ENCODE measurements around the gene TC2N.

TC2N gene

GRCh38 chr14:91889477-91890211 lies 22.3 kb upstream of the TC2N start:
- Histone ChIP-seq H3K27ac (peak overlapping the region; percentile 74 to 86), H3K4me3 (no peak overlapping the region)
- DNase-seq (ENCODE audit: low spot score) = no peak
- TF ChIP-seq CTCF (IDR thresholded peaks at IDR 0.05) = no peak

GRCh38 chr14:91888641-91889476 lies 21.5 kb upstream of the TC2N start:
- Histone ChIP-seq H3K27ac (peak overlapping the region; percentile 74 to 86), H3K4me3 (no peak overlapping the region)
- TF ChIP-seq CTCF (IDR thresholded peaks at IDR 0.05) = no peak
- no peak for DNase-seq (ENCODE audit: low spot score)

GRCh38 chr14:91886961-91887360 lies 19.6 kb upstream of the TC2N start:
- Histone ChIP-seq H3K4me3 (no peak overlapping the region), H3K27ac (peak overlapping the region in 1 of 2 donors; percentile 45)
- DNase-seq (ENCODE audit: low spot score) = no peak
- TF ChIP-seq CTCF (IDR thresholded peaks at IDR 0.05) = no peak

- peak overlapping the region; percentile 24 to 68 for H3K27ac ChIP-seq
- no peak for TF ChIP-seq CTCF (IDR thresholded peaks at IDR 0.05)
- no peak overlapping the region for H3K4me3 ChIP-seq
- no peak for DNase-seq (ENCODE audit: low spot score)
Observed at GRCh38 chr14:91885839-91886238, 18.5 kb upstream of the TC2N start.

- Histone ChIP-seq H3K27ac (peak overlapping the region in 1 of 2 donors; percentile 68), H3K4me3 (no peak overlapping the region)
- no peak for DNase-seq (ENCODE audit: low spot score)
- no peak for TF ChIP-seq CTCF (IDR thresholded peaks at IDR 0.05)
Observed at GRCh38 chr14:91885113-91885712, 17.9 kb upstream of the TC2N start.

- Histone ChIP-seq H3K4me3 (no peak overlapping the region), H3K27ac (peak overlapping the region; percentile 12 to 68)
- TF ChIP-seq CTCF (IDR thresholded peaks at IDR 0.05) = no peak
- DNase-seq (ENCODE audit: low spot score) = no peak
Observed at GRCh38 chr14:91884664-91885063, 17.3 kb upstream of the TC2N start.

Data from coronary artery (tissue), 2 donors.